ENCODE data around the gene TUBB4A. TPM values are rescaled to one million over a fixed set of nuclear protein-coding genes. Genes with fewer than 3 reads are reported as not detected.

The TUBB4A gene
- total and polyA plus RNA-seq, 8 donors, result 0.76 to 3.9 (median 0.89) TPM; not detected in 3

DNA sequence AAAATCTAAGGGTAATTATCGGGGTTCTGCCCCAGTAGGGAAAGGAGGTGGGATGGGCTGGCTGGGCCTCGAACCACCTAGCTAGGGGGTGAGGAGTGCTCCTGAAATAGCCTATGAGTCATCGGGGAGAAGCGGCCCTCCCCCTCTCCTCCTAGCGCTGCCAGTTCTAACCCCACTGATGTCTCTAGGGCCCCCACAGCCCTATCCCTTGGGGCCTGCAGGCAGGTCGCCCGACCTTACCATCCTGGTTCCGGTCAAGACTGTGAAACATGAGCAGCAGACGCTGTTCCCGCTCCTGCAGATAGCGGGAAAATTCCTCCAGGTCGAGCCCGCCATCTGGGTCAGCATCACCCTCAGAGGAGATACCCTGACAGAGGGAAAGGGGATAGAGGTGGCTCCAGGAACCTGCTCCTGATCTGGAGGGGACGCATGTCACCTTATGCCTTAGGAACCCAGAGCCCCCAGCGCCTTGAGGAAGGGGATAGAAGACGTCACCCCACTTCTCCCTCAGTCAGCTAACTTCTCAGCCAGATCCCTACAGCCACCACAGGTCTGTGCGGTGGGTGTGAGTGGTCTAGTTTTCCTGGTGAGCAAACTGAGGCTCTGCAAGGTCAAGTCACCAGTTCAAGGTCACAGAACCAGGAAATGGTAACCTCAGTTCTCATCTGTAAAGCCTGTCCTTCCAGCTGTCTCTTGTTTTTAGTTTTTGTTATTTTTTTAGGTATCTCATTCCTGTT is 44.0 kb downstream of the TUBB4A start:
- H3K4me3 ChIP-seq, result peak overlapping the region in 3 of 4 donors; percentile 82 to 97 (median 85)
- 77 to 92% (median 91%) methylated on average over 16 to 17 of the region's 17 CpGs for WGBS, 5 donors
- intact Hi-C loops (cut with DNase I; ENCODE audit: low total_unique reads), result no loop called here
- H3K9me3 ChIP-seq, result peaks cover 4 to 17% (median 13%) of the 10 kb centered on the region in 4 donors
- TF ChIP-seq POLR2A (IDR thresholded peaks at IDR 0.05) (no peak), EP300 (IDR thresholded peaks at IDR 0.05) (no peak), POLR2AphosphoS5 (IDR thresholded peaks at IDR 0.05) (no peak)
- TF ChIP-seq, protein P1, sequence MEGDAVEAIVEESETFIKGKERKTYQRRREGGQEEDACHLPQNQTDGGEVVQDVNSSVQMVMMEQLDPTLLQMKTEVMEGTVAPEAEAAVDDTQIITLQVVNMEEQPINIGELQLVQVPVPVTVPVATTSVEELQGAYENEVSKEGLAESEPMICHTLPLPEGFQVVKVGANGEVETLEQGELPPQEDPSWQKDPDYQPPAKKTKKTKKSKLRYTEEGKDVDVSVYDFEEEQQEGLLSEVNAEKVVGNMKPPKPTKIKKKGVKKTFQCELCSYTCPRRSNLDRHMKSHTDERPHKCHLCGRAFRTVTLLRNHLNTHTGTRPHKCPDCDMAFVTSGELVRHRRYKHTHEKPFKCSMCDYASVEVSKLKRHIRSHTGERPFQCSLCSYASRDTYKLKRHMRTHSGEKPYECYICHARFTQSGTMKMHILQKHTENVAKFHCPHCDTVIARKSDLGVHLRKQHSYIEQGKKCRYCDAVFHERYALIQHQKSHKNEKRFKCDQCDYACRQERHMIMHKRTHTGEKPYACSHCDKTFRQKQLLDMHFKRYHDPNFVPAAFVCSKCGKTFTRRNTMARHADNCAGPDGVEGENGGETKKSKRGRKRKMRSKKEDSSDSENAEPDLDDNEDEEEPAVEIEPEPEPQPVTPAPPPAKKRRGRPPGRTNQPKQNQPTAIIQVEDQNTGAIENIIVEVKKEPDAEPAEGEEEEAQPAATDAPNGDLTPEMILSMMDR (IDR thresholded peaks at IDR 0.05), result no peak
- no peak for DNase-seq
- peaks cover 8 to 43% (median 37%) of the 10 kb centered on the region in 4 donors for H3K36me3 ChIP-seq
- H3K27me3 ChIP-seq, result peaks cover 0 to 13% (median 0%) of the 10 kb centered on the region in 3 donors
- peak overlapping the region in 3 of 5 donors; percentile 91 to 94 (median 93) for H3K27ac ChIP-seq
- peaks cover 8 to 31% (median 22%) of the 10 kb centered on the region in 4 donors for H3K4me1 ChIP-seq

DNA sequence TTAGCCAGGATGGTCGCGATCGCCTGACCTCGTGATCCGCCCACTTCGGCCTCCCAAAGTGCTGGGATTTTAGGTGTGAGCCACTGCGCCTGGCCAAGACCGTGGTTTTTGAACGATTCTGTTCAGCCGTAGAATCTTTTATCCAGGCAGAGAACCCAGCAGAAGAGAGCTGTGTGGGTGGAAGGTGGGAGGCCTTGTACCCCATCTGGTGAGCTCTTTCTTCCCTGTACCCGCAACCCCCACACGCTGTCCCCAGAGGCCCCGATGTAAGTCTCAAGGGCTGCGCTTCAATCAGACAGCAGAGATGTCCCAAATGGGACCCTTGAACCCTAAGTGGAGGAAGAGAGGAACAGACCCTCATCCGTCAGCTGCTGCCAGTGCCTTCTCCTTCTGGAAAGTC is 46.2 kb downstream of the TUBB4A start:
- H3K27me3 ChIP-seq, result peaks cover 0 to 8% (median 0%) of the 10 kb centered on the region in 3 donors
- intact Hi-C loops (cut with DNase I; ENCODE audit: low total_unique reads), result no loop called here
- no peak for DNase-seq
- peaks cover 4 to 17% (median 13%) of the 10 kb centered on the region in 4 donors for H3K9me3 ChIP-seq
- no peak overlapping the region for H3K27ac ChIP-seq
- WGBS, 5 donors, result 89 to 98% (median 94%) methylated on average over 15 of the region's 15 CpGs
- no peak overlapping the region for H3K4me3 ChIP-seq
- no peak for TF ChIP-seq POLR2A (IDR thresholded peaks at IDR 0.05)
- no peak for TF ChIP-seq EP300 (IDR thresholded peaks at IDR 0.05)
- TF ChIP-seq, protein P1 (IDR thresholded peaks at IDR 0.05), result no peak
- no peak for TF ChIP-seq POLR2AphosphoS5 (IDR thresholded peaks at IDR 0.05)
- H3K36me3 ChIP-seq, result peaks cover 8 to 65% (median 58%) of the 10 kb centered on the region in 4 donors
- peaks cover 8 to 31% (median 21%) of the 10 kb centered on the region in 4 donors for H3K4me1 ChIP-seq

DNA sequence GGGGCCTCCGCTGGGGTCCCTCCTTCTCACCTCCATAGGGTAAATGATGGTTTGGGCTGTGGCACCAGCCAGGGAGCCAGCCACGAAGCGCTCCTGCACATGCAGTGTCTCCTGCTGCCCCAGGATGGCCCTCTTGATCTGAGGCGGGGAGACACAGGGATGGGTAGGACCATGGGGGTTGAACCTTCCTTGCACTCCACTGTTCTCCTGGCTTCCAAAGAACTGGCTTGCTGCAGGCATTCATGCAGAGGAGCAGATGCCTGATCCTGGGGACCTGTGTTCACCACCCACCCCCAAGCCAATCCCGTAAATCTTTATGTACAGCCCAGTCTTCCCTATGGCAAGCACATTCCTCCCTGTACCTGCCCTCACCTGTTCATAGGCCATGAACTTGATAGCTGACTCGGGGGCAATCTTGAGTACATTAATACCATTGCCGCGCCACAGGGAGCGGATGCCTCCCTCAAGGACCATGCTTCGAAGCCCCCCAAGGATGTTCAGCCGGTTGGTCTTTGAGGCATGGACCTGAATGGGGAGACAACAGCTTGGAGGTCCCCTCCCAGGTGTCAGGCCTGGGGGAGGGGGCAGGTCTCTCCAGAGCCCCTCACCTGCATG is 48.1 kb downstream of the TUBB4A start:
- Histone ChIP-seq H3K27ac (no peak overlapping the region), H3K27me3 (peaks cover 0 to 2% (median 0%) of the 10 kb centered on the region in 3 donors), H3K36me3 (peaks cover 8 to 78% (median 65%) of the 10 kb centered on the region in 4 donors), H3K4me1 (peaks cover 6 to 16% (median 11%) of the 10 kb centered on the region in 4 donors), H3K4me3 (no peak overlapping the region), H3K9me3 (peaks cover 4 to 17% (median 13%) of the 10 kb centered on the region in 4 donors)
- DNase-seq, result no peak
- WGBS, 5 donors, result 93 to 99% (median 98%) methylated on average over 10 to 11 of the region's 11 CpGs
- TF ChIP-seq POLR2AphosphoS5 (IDR thresholded peaks at IDR 0.05) (no peak), POLR2A (IDR thresholded peaks at IDR 0.05) (no peak), EP300 (IDR thresholded peaks at IDR 0.05) (no peak)
- TF ChIP-seq, protein P1 (IDR thresholded peaks at IDR 0.05), result no peak
- intact Hi-C loops (cut with DNase I; ENCODE audit: low total_unique reads), result no loop called here

DNA sequence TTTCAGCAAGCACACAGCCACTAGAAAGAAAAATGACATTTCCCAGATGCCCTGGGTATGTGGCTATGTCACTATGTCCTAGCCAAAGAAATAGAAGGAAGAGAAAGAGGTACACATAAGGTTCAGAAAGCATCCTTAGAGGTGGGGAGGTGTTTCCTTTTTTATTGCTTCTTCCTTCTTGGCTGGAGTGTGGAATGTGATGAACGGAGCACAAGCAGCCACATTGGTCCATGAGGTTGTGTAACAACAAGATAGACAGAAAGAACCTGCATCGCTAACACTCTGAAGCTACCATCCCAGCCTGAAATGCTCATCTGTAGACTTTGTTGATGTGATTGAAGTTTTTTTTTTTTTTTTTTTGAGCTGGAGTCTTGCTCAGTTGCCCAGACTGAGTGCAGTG is 49.2 kb downstream of the TUBB4A start:
- no peak overlapping the region for H3K4me3 ChIP-seq
- peaks cover 0 to 4% (median under 1%) of the 10 kb centered on the region in 4 donors for H3K4me1 ChIP-seq
- DNase-seq, result no peak
- intact Hi-C loops (cut with DNase I; ENCODE audit: low total_unique reads), result no loop called here
- no peak overlapping the region for H3K27ac ChIP-seq
- no peaks in the 10 kb centered on the region for H3K27me3 ChIP-seq
- 92 to 100% (median 98%) methylated on average over 2 of the region's 2 CpGs for WGBS, 5 donors
- peaks cover 8 to 81% (median 66%) of the 10 kb centered on the region in 4 donors for H3K36me3 ChIP-seq
- no peak for TF ChIP-seq POLR2AphosphoS5 (IDR thresholded peaks at IDR 0.05)
- peaks cover 4 to 17% (median 13%) of the 10 kb centered on the region in 4 donors for H3K9me3 ChIP-seq
